ENCODE data around the gene SEC63. TPM values are rescaled to one million over a fixed set of nuclear protein-coding genes. Genes with fewer than 3 reads are reported as not detected.

The SEC63 gene
- total RNA-seq, 1 experiment from 2014 or later = 124 TPM

GRCh38 chr6:107849325-107849724 is 108.7 kb downstream of the SEC63 start:
- H3K36me3 Mint-ChIP-seq (ENCODE audit: insufficient read depth, unreplicated experiment) = no peaks in the 10 kb centered on the region
- H3K9me3 Mint-ChIP-seq (ENCODE audit: unreplicated experiment) = no peaks in the 10 kb centered on the region
- intact Hi-C loops (cut with micrococcal nuclease; ENCODE audit: unreplicated experiment) = no loop called here
- ChIA-PET POLR2A (no interaction called here), CTCF (no interaction called here)
- H3K27me3 Mint-ChIP-seq (ENCODE audit: insufficient read depth, unreplicated experiment) = no peaks in the 10 kb centered on the region
- Histone ChIP-seq H3K4me1 (peaks cover 5% of the 10 kb centered on the region; the same call in 1 of the 2 replicates), H3K27me3 (replicated peaks; ENCODE audit: control insufficient read depth, insufficient read depth, low read length) (no peaks in the 10 kb centered on the region), H3K36me3 (ENCODE audit: control insufficient read depth, insufficient read depth, low read length) (no peaks in the 10 kb centered on the region), H3K4me3 (ENCODE audit: low read depth, low read length) (no peak overlapping the region), H3K9me3 (no peaks in the 10 kb centered on the region)
- H3K4me3 Mint-ChIP-seq (ENCODE audit: unreplicated experiment) = no peak overlapping the region
- no peaks in the 10 kb centered on the region for H3K4me1 Mint-ChIP-seq (ENCODE audit: low read depth, unreplicated experiment)
- no peak for DNase-seq
- no TSS peak for BruUV-seq (replicated peaks)
- H3K27ac Mint-ChIP-seq (ENCODE audit: unreplicated experiment) = no peak overlapping the region
- no peak for TF ChIP-seq CTCF (IDR thresholded peaks at IDR 0.05; ENCODE audit: insufficient read depth in 1 of 2, low read depth in 1 of 2, low read length in 1 of 2, severe bottlenecking in 1 of 2, unreplicated experiment in 1 of 2)

- CTCF ChIA-PET = interaction anchor here (0.9 to 1.3 kb wide), 4 partner anchors 15 to 91 kb away, joined by 3 to 5 read pairs (median 3); no protein-coding TSS in a partner anchor
- Mint-ChIP-seq H3K4me3 (ENCODE audit: unreplicated experiment) (peak overlapping the region; percentile 76), H3K4me1 (ENCODE audit: low read depth, unreplicated experiment) (no peaks in the 10 kb centered on the region), H3K9me3 (ENCODE audit: unreplicated experiment) (no peaks in the 10 kb centered on the region), H3K27ac (ENCODE audit: unreplicated experiment) (peak overlapping the region; percentile 54), H3K27me3 (ENCODE audit: insufficient read depth, unreplicated experiment) (no peaks in the 10 kb centered on the region), H3K36me3 (ENCODE audit: insufficient read depth, unreplicated experiment) (no peaks in the 10 kb centered on the region)
- POLR2A ChIA-PET = interaction anchor here (0.6 kb wide), 1 partner anchor 66 kb away, joined by 3 read pairs; no protein-coding TSS in a partner anchor
- intact Hi-C loops (cut with micrococcal nuclease; ENCODE audit: unreplicated experiment) = loop anchor here (1.0 kb wide), 2 partner anchors 48 to 173 kb away; no protein-coding TSS in a partner anchor
- H3K4me1 ChIP-seq = peaks cover 5% of the 10 kb centered on the region; the same call in 1 of the 2 replicates
- no peaks in the 10 kb centered on the region for H3K9me3 ChIP-seq
- peak; percentile 85 to 94 for DNase-seq
- TSS peak; percentile 38 for BruUV-seq (replicated peaks)
- peak overlapping the region; percentile 30 for H3K4me3 ChIP-seq (ENCODE audit: low read depth, low read length)
- no peaks in the 10 kb centered on the region for H3K36me3 ChIP-seq (ENCODE audit: control insufficient read depth, insufficient read depth, low read length)
- TF ChIP-seq CTCF (IDR thresholded peaks at IDR 0.05; ENCODE audit: insufficient read depth in 1 of 2, low read depth in 1 of 2, low read length in 1 of 2, severe bottlenecking in 1 of 2, unreplicated experiment in 1 of 2) = peak; percentile 88 to 93
- H3K27me3 ChIP-seq (replicated peaks; ENCODE audit: control insufficient read depth, insufficient read depth, low read length) = no peaks in the 10 kb centered on the region
Measured at GRCh38 chr6:107847844-107848802, 109.9 kb downstream of the SEC63 start.

GRCh38 chr6:107846262-107846795 is 111.7 kb downstream of the SEC63 start:
- Histone ChIP-seq H3K4me1 (peaks cover 5% of the 10 kb centered on the region; the same call in 1 of the 2 replicates), H3K27me3 (replicated peaks; ENCODE audit: control insufficient read depth, insufficient read depth, low read length) (no peaks in the 10 kb centered on the region), H3K9me3 (no peaks in the 10 kb centered on the region), H3K36me3 (ENCODE audit: control insufficient read depth, insufficient read depth, low read length) (no peaks in the 10 kb centered on the region), H3K4me3 (ENCODE audit: low read depth, low read length) (no peak overlapping the region)
- ChIA-PET POLR2A (no interaction called here), CTCF (no interaction called here)
- intact Hi-C loops (cut with micrococcal nuclease; ENCODE audit: unreplicated experiment) = no loop called here
- Mint-ChIP-seq H3K4me3 (ENCODE audit: unreplicated experiment) (no peak overlapping the region), H3K27ac (ENCODE audit: unreplicated experiment) (no peak overlapping the region), H3K9me3 (ENCODE audit: unreplicated experiment) (no peaks in the 10 kb centered on the region), H3K27me3 (ENCODE audit: insufficient read depth, unreplicated experiment) (no peaks in the 10 kb centered on the region), H3K4me1 (ENCODE audit: low read depth, unreplicated experiment) (no peaks in the 10 kb centered on the region), H3K36me3 (ENCODE audit: insufficient read depth, unreplicated experiment) (no peaks in the 10 kb centered on the region)
- no peak for TF ChIP-seq CTCF (IDR thresholded peaks at IDR 0.05; ENCODE audit: insufficient read depth in 1 of 2, low read depth in 1 of 2, low read length in 1 of 2, severe bottlenecking in 1 of 2, unreplicated experiment in 1 of 2)
- DNase-seq = no peak
- no TSS peak for BruUV-seq (replicated peaks)
